T-helper 17 cell (primary cell): ENCODE results near the gene CLMP. TPM values are rescaled to one million over a fixed set of nuclear protein-coding genes. Genes with fewer than 3 reads are reported as not detected.
A peak's percentile ranks its signal among the peaks of the same experiment; 100 is the strongest.

Experiments used
- ATAC-seq: fragments of 150-1000 bp; cut with Tn5 transposase; 2 replicates; pipeline ENCODE4 v1.10.0; 2021; ENCODE audit warnings: mild to moderate bottlenecking, moderate library complexity
- DNase-seq, 3 donors: peaks; one replicate each; pipeline versions ENCODE4 v3.0.0 to v3.0.0-alpha.2; 2020 to 2021
- H3K9me3 ChIP-seq: one replicate; pipeline ENCODE4 v1.7.0; 2013; ENCODE audit warnings: low read length, mild to moderate bottlenecking; ENCODE audit not compliant: control insufficient read depth, poor library complexity, severe bottlenecking
- H3K27ac Mint-ChIP-seq: one replicate; pipeline ENCODE4 v1.8.0; 2022; ENCODE audit warnings: mild to moderate bottlenecking, moderate library complexity, mixed read lengths
- H3K27me3 Mint-ChIP-seq: one replicate; pipeline ENCODE4 v1.8.0; 2022; ENCODE audit warnings: mixed read lengths
- H3K36me3 Mint-ChIP-seq: one replicate; pipeline ENCODE4 v1.8.0; 2022; ENCODE audit warnings: low read depth, mixed read lengths
- H3K4me1 Mint-ChIP-seq: one replicate; pipeline ENCODE4 v1.8.0; 2022; ENCODE audit warnings: mild to moderate bottlenecking, mixed read lengths
- H3K4me3 Mint-ChIP-seq: one replicate; pipeline ENCODE4 v1.8.0; 2022; ENCODE audit warnings: mild to moderate bottlenecking, moderate library complexity, mixed read lengths
- total RNA-seq, 4 donors: library from RNA in 2 of 4; stranded (reverse) in 2 of 4; gene quantifications; one replicate each; pipeline ENCODE4 v1.2.3 and lab custom pipeline; 2022 to 2026

CLMP gene
- total RNA-seq (under 1 TPM; 0.26 to 0.67 TPM), total RNA-seq (lab: John Stamatoyannopoulos, UW) (0.46 to 1.9 reads per million in 2 donors)

DNA sequence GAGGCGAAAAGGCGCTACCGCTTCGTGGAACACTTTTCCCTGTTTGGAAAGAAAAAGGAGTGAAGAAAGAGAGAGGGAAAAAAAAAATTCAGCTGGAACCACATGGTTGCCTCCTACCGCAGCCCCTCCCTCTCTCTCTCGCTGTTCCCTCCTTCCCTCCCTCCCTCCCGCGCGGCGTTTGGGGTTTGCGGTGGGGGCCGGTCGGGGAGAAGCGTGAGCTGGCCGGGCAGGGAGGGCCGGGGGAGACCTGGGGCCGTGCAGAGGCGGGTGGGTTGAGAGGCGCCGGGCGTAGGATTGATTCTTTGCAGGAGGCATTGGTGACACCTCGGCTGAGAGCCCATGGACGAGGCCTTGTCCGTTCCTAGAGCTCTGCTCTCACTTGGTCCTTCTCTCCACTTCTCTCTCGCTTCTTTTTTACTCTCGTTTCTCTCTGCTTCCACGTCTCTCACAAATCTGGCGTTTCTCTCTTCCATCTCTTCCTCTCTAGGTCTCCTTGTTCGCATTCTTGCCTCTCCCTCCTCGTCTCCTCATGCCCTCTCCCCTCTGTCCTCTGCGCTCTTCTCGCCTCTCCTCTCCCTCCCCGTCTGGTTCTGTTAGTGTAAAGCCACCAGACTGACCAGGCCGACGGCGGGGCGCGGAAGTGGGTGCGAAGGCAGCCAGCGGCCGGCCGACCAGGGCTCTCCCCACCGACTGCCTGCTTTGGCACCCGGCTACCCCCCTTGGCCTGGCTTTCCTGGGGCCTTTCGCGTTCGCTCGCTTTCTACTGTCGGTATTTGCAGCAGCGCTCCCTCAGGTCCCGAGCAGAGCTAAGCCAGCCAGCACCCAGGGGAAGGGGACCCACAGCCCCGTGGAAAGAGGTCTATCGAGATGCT lies at the start of gene CLMP:
Gene CLMP (minus strand): TSS at position 61 of the 872 bp plus-strand sequence. CDS start 308 bp downstream, outside the sequence.
- H3K4me1 Mint-ChIP-seq: peaks cover 23% of the 10 kb centered on the region
- ATAC-seq (no peak), DNase-seq (no peak)
- H3K4me3 Mint-ChIP-seq: peak within 1 kb of the TSS; percentile 88
- no peak within 1 kb of the TSS for H3K27ac Mint-ChIP-seq
- peaks cover 83% of the 10 kb centered on the region for H3K27me3 Mint-ChIP-seq
- peaks cover 12% of the 10 kb centered on the region for H3K36me3 Mint-ChIP-seq
- no peaks in the 10 kb centered on the region for H3K9me3 ChIP-seq

GRCh38 chr11:123241874-123242543 lies 47.0 kb upstream of the CLMP start:
- no peak for DNase-seq
- Mint-ChIP-seq H3K27ac (no peak overlapping the region), H3K4me1 (peaks cover 6% of the 10 kb centered on the region), H3K4me3 (no peak overlapping the region), H3K36me3 (peaks cover 2% of the 10 kb centered on the region), H3K27me3 (peaks cover 28% of the 10 kb centered on the region)
- no peaks in the 10 kb centered on the region for H3K9me3 ChIP-seq
- no peak for ATAC-seq

DNA sequence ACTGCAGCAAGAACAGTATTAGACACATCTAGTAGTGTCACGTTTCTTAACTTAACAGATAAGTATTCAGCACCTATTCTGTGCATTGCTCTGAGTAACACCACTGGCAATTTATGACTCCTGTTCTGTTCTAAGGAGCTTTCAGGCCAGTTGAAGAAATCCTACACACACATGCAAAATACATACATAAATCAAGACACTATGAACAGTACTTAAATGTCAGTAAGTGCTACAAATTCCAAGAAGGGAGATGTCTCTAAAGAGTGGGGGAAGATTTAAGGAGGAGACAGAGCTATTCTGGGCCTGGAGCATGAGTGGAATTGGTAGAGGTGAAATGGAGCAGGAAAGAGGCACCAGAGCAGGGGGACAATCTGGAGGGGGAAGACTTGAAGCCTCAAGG lies 46.2 kb upstream of the CLMP start:
- DNase-seq (no peak), ATAC-seq (no peak)
- Mint-ChIP-seq H3K4me1 (peaks cover 4% of the 10 kb centered on the region), H3K36me3 (peaks cover 2% of the 10 kb centered on the region), H3K27ac (no peak overlapping the region), H3K4me3 (no peak overlapping the region), H3K27me3 (peaks cover 28% of the 10 kb centered on the region)
- no peaks in the 10 kb centered on the region for H3K9me3 ChIP-seq

DNA sequence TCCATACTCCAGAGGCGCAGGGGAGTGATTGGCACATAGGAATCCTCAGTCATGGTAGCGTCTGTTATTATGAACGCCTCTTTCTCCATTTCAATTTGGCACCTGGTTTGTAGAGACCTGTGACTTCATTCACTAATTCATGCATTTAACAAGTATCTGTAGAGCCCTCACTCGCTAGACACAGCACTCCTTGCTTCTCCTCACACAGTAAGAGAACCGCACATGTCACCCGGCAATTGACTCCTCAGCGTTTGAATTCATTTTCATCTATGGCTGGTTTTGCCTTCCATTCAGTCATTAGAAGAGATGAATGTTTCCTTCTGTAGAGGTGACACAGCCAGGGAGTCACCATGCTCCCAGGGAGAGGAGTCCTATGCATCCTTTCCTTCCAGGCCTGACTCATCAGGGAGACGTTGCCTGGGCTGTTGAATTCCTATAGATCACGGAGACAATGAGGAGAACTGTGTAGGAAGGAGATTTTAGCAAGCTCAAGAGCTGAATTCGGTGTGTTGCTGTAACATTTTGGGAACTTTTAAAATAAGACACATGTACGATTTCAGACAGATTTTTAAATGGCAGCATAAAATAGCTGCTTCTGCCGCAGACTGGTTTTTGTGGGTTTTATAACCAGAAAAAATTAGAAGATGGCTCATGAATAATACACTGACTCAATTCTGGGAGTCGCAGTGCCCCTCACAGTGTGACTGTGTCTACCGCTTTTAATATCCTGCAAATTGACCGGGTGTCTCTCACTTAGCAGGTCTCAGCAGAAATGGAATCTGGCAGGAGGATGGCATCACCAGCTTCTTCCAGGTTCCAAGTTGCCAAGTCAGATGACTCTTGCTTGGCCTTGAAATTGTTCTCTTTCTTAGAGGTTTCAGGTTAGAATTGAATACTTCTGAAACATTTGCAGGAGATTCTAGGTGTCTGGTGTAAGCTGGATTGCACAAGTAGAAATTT lies 44.4 kb upstream of the CLMP start:
- Mint-ChIP-seq H3K4me1 (peaks cover 7% of the 10 kb centered on the region), H3K27me3 (peaks cover 28% of the 10 kb centered on the region), H3K27ac (no peak overlapping the region), H3K4me3 (no peak overlapping the region), H3K36me3 (peaks cover 2% of the 10 kb centered on the region)
- DNase-seq (no peak), ATAC-seq (no peak)
- H3K9me3 ChIP-seq: no peaks in the 10 kb centered on the region

GRCh38 chr11:123238297-123238696 lies 43.2 kb upstream of the CLMP start:
- DNase-seq (no peak), ATAC-seq (no peak)
- no peak overlapping the region for H3K4me3 Mint-ChIP-seq
- peaks cover 11% of the 10 kb centered on the region for H3K4me1 Mint-ChIP-seq
- H3K36me3 Mint-ChIP-seq: peaks cover 2% of the 10 kb centered on the region
- H3K9me3 ChIP-seq: no peaks in the 10 kb centered on the region
- H3K27ac Mint-ChIP-seq: no peak overlapping the region
- peaks cover 20% of the 10 kb centered on the region for H3K27me3 Mint-ChIP-seq

GRCh38 chr11:123236879-123237278 lies 41.8 kb upstream of the CLMP start:
- Mint-ChIP-seq H3K36me3 (peaks cover 2% of the 10 kb centered on the region), H3K4me3 (no peak overlapping the region), H3K27ac (no peak overlapping the region), H3K27me3 (peaks cover 14% of the 10 kb centered on the region), H3K4me1 (peaks cover 19% of the 10 kb centered on the region)
- DNase-seq (no peak), ATAC-seq (no peak)
- no peaks in the 10 kb centered on the region for H3K9me3 ChIP-seq

- Mint-ChIP-seq H3K27ac (no peak overlapping the region), H3K36me3 (no peaks in the 10 kb centered on the region), H3K4me1 (peaks cover 17% of the 10 kb centered on the region), H3K4me3 (no peak overlapping the region), H3K27me3 (peaks cover 3% of the 10 kb centered on the region)
- DNase-seq (no peak), ATAC-seq (no peak)
- H3K9me3 ChIP-seq: no peaks in the 10 kb centered on the region
These were observed 40.7 kb upstream of the CLMP start for GRCh38 chr11:123235656-123236261.

- H3K27ac Mint-ChIP-seq: no peak overlapping the region
- peak; percentile 41 for ATAC-seq
These were observed 40.1 kb upstream of the CLMP start for GRCh38 chr11:123235117-123235655.

GRCh38 chr11:123233975-123234334 lies 38.9 kb upstream of the CLMP start:
- no peaks in the 10 kb centered on the region for H3K27me3 Mint-ChIP-seq
- peak overlapping the region; percentile 62 for H3K27ac Mint-ChIP-seq
- H3K36me3 Mint-ChIP-seq: no peaks in the 10 kb centered on the region
- no peak overlapping the region for H3K4me3 Mint-ChIP-seq
- no peak for ATAC-seq
- DNase-seq: no peak
- peaks cover 15% of the 10 kb centered on the region for H3K4me1 Mint-ChIP-seq
- H3K9me3 ChIP-seq: no peaks in the 10 kb centered on the region

More at GRCh38 chr11:123235117-123235655, 40.1 kb upstream of the CLMP start:
- Mint-ChIP-seq H3K4me1 (peaks cover 15% of the 10 kb centered on the region), H3K4me3 (no peak overlapping the region), H3K36me3 (no peaks in the 10 kb centered on the region), H3K27me3 (no peaks in the 10 kb centered on the region)
- no peaks in the 10 kb centered on the region for H3K9me3 ChIP-seq
- peak in 1 of 3 donors; percentile 17 for DNase-seq

- H3K27ac Mint-ChIP-seq: peak overlapping the region; percentile 62
- H3K4me3 Mint-ChIP-seq: peak overlapping the region; percentile 66
- no peak for DNase-seq
- no peaks in the 10 kb centered on the region for H3K36me3 Mint-ChIP-seq
- H3K9me3 ChIP-seq: no peaks in the 10 kb centered on the region
- ATAC-seq: no peak
- H3K27me3 Mint-ChIP-seq: peaks cover 4% of the 10 kb centered on the region
- H3K4me1 Mint-ChIP-seq: peaks cover 15% of the 10 kb centered on the region
These were observed 38.4 kb upstream of the CLMP start for GRCh38 chr11:123233280-123233974.

DNA sequence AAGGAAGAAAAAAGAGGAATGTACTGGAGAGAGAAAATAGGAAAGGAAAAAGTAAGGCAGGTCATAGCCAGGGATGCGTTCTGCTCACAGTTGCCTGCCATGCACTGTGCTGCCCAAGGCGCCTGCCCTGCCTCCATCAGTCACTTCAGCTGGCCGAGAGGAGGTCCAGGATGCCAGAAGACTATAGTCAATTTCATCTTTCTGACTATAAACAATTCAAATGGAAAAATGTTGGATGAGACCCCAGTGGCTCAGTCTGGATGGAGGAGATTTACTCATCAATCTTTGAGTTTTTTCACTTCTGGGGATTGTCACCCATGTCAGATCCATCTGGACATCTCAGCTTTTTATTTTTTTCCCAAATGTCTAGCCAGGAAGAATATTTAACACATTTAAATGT lies 36.7 kb upstream of the CLMP start:
- Mint-ChIP-seq H3K27ac (no peak overlapping the region), H3K27me3 (peaks cover 14% of the 10 kb centered on the region), H3K4me3 (no peak overlapping the region), H3K4me1 (peaks cover 15% of the 10 kb centered on the region), H3K36me3 (no peaks in the 10 kb centered on the region)
- no peaks in the 10 kb centered on the region for H3K9me3 ChIP-seq
- ATAC-seq: no peak
- DNase-seq: no peak

- no peak overlapping the region for H3K4me3 Mint-ChIP-seq
- H3K27ac Mint-ChIP-seq: no peak overlapping the region
- no peaks in the 10 kb centered on the region for H3K9me3 ChIP-seq
- H3K4me1 Mint-ChIP-seq: peaks cover 15% of the 10 kb centered on the region
- DNase-seq (no peak), ATAC-seq (no peak)
- H3K36me3 Mint-ChIP-seq: no peaks in the 10 kb centered on the region
- peaks cover 17% of the 10 kb centered on the region for H3K27me3 Mint-ChIP-seq
These were observed 36.2 kb upstream of the CLMP start for GRCh38 chr11:123231256-123231655.
